Measurements from ENCODE around the gene KLHL29.
A peak's percentile ranks its signal among the peaks of the same experiment; 100 is the strongest.

The KLHL29 gene

GRCh38 chr2:23615216-23616020 is 230.4 kb downstream of the KLHL29 start:
- peaks cover 83 to 100% (median 99%) of the 10 kb centered on the region in 11 experiments for H3K27me3 ChIP-seq
- TF ChIP-seq Cebpa-rat (IDR thresholded peaks at IDR 0.05), result no peak

GRCh38 chr2:23616630-23617029 is 231.7 kb downstream of the KLHL29 start:
- Histone ChIP-seq H3K27me3 (peaks cover 71 to 100% (median 94%) of the 10 kb centered on the region in 11 experiments), H4K20me1 (peaks cover 0 to 73% (median 67%) of the 10 kb centered on the region in 11 experiments; a peak in 18 of 22 replicates)

More at GRCh38 chr2:23615216-23616020, 230.4 kb downstream of the KLHL29 start:
- Histone ChIP-seq H3K27ac (no peak overlapping the region), H4K20me1 (peaks cover 0 to 64% (median 55%) of the 10 kb centered on the region in 11 experiments; a peak in 18 of 22 replicates), H3K9ac (no peak overlapping the region), H3K36me3 (peaks cover 0 to 6% (median 0%) of the 10 kb centered on the region in 11 experiments; a peak in 1 of 22 replicates), H3K4me2 (peak overlapping the region; percentile 59 to 84 (median 75); a peak in 20 of 22 replicates), H3K4me3 (0 out of 20 replicates have a peak overlapping the region, but pooled peaks of 1 of the 10 experiments have one; percentile 22), H3K4me1 (peaks cover 13 to 21% (median 19%) of the 10 kb centered on the region in 10 experiments), H3K9me3 (replicated peaks in 1 of 11) (peaks cover 23 to 27% (median 25%) of the 10 kb centered on the region in 11 experiments)

GRCh38 chr2:23617167-23617810 is 232.3 kb downstream of the KLHL29 start:
- H3K4me2 ChIP-seq, result no peak overlapping the region
- H3K9ac ChIP-seq, result no peak overlapping the region
- H3K9me3 ChIP-seq (replicated peaks in 1 of 11), result peaks cover 4 to 8% (median 6%) of the 10 kb centered on the region in 11 experiments
- no peaks in the 10 kb centered on the region for H3K36me3 ChIP-seq
- no peak overlapping the region for H3K4me3 ChIP-seq
- no peak for TF ChIP-seq Cebpa-rat (IDR thresholded peaks at IDR 0.05)
- peaks cover 64 to 98% (median 88%) of the 10 kb centered on the region in 11 experiments for H3K27me3 ChIP-seq
- peaks cover 13 to 29% (median 27%) of the 10 kb centered on the region in 10 experiments for H3K4me1 ChIP-seq
- peaks cover 0 to 76% (median 70%) of the 10 kb centered on the region in 11 experiments; a peak in 18 of 22 replicates for H4K20me1 ChIP-seq
- no peak overlapping the region for H3K27ac ChIP-seq

More at GRCh38 chr2:23616630-23617029, 231.7 kb downstream of the KLHL29 start:
- Histone ChIP-seq H3K9me3 (replicated peaks in 1 of 11) (peaks cover 11 to 15% (median 13%) of the 10 kb centered on the region in 11 experiments), H3K27ac (no peak overlapping the region), H3K36me3 (0 out of 22 replicates have a peak, but pooled peaks cover 0 to 3% (median 0%) of the 10 kb centered on the region in 11 experiments), H3K4me1 (peaks cover 13 to 29% (median 26%) of the 10 kb centered on the region in 10 experiments), H3K4me3 (no peak overlapping the region), H3K9ac (no peak overlapping the region), H3K4me2 (no peak overlapping the region)
- TF ChIP-seq Cebpa-rat (IDR thresholded peaks at IDR 0.05), result no peak

DNA sequence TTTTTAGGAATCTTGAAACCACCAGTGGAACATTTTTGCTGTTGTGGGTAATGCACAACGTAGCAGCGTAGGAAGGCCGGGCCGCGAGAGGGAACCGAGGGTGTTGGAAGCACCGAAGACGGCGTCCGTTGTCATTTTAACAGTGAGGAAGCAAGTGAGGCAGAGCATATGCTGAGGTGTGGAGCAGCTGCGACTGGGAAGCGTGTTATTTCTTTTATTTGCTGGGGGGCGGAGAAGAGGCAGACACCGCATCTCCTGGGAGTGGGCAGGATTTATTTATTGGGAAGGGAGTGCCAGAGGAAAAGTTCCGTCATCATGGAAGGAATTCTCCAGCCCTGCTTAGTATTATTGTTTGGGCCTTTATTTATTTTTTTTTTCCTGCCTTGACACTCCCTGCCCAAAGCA is 232.8 kb downstream of the KLHL29 start:
- Histone ChIP-seq H3K4me3 (no peak overlapping the region), H3K9ac (no peak overlapping the region), H4K20me1 (peaks cover 0 to 78% (median 72%) of the 10 kb centered on the region in 11 experiments; a peak in 18 of 22 replicates), H3K4me2 (no peak overlapping the region), H3K27me3 (peaks cover 59 to 93% (median 82%) of the 10 kb centered on the region in 11 experiments), H3K9me3 (replicated peaks in 1 of 11) (peaks cover 0 to 3% (median 1%) of the 10 kb centered on the region in 11 experiments; a peak in 8 of 22 replicates), H3K4me1 (peaks cover 13 to 29% (median 27%) of the 10 kb centered on the region in 10 experiments), H3K36me3 (no peaks in the 10 kb centered on the region), H3K27ac (no peak overlapping the region)
- no peak for TF ChIP-seq Cebpa-rat (IDR thresholded peaks at IDR 0.05)

DNA sequence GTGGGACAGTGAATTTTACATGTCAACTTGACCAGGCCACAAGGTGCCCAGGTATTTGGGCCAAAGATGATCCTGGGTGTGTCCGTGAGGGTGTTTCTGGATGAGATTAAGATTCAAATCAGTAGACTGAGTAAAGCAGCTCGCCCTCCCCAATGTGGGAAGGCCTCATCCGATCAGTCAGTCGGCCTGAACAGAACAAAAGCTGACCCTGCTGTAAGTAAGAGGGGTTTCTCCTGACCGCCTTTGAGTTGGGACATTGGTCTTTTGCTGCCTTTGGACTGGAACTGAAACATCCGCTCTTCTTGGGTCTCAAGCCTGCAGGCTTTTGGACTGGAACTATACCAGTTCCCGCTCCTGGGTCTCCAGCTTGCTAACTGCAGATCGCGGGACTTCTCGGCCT is 233.3 kb downstream of the KLHL29 start:
- H3K4me1 ChIP-seq, result peaks cover 13 to 29% (median 27%) of the 10 kb centered on the region in 10 experiments

DNA sequence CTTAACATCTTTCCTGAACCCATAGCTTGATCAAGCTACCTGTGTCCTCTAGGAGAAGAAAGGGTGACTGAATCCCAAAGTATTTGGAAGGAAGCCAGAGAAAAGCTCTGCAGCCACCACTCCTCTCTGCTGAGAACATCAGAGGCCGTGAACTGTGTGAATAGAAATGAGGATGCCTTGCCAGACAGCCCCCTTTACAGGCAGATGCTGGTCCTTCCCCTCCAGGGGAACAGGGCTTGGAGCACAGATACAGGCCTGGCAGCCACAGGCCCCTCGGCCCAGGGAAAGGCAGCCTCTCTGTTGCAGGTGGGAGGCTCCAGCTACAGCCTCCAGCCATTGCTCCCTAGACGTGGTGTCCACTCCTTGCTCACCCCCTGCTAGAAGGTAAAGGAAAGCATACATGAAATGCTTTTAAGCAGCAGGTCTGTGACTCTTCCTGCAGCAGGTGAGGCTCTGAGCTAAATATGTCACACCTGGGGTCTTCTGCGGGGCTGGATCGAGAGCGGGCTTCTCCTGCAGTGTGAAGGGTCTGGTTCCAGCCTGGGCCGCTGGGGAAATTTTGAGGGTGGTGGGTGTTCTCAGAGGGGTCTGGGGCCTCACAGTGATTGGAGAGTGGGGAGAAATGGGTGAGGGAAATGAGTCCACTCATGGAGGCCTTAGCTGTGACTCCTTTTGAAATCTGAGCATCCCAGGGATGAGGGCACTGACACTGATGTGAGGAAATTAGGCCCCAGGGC is 234.0 kb downstream of the KLHL29 start:
- no peak for TF ChIP-seq Cebpa-rat (IDR thresholded peaks at IDR 0.05)
- peaks cover 48 to 81% (median 71%) of the 10 kb centered on the region in 11 experiments for H3K27me3 ChIP-seq
- H3K9me3 ChIP-seq (replicated peaks in 1 of 11), result peaks cover under 1 to 7% (median 4%) of the 10 kb centered on the region in 11 experiments; a peak in 18 of 22 replicates

More for the DNA sequence above, 233.3 kb downstream of the KLHL29 start:
- H3K36me3 ChIP-seq, result no peaks in the 10 kb centered on the region
- no peak overlapping the region for H3K4me2 ChIP-seq
- H3K9me3 ChIP-seq (replicated peaks in 1 of 11), result no peaks in the 10 kb centered on the region
- no peak overlapping the region for H3K4me3 ChIP-seq
- H3K9ac ChIP-seq, result no peak overlapping the region
- TF ChIP-seq Cebpa-rat (IDR thresholded peaks at IDR 0.05), result no peak
- H3K27me3 ChIP-seq, result peaks cover 55 to 88% (median 78%) of the 10 kb centered on the region in 11 experiments
- H4K20me1 ChIP-seq, result peaks cover 0 to 82% (median 72%) of the 10 kb centered on the region in 11 experiments; a peak in 18 of 22 replicates
- no peak overlapping the region for H3K27ac ChIP-seq

DNA sequence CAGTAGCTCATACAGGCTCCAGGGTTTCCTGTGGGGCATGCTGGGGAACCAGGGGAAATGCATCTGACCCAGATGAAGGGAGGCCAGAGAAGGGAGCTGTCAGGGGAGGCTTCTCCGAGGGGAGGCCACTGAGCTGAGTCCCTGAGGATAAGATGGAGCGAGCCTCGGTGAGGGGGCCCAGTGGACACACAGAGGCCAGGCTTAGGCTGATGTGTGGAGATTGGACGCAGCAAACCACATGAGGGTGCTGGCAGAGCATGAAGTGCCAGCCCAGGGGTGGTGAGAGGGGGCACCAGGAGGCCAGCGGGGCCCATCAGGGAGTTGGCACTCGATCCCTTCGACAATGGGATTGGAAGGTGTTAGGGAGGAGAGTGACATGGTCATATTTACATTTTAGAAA is 235.0 kb downstream of the KLHL29 start:
- no peak overlapping the region for H3K9ac ChIP-seq
- peaks cover 2 to 16% (median 14%) of the 10 kb centered on the region in 10 experiments for H3K4me1 ChIP-seq
- H3K4me2 ChIP-seq, result no peak overlapping the region
- peaks cover 38 to 76% (median 62%) of the 10 kb centered on the region in 11 experiments for H3K27me3 ChIP-seq
- H3K9me3 ChIP-seq (replicated peaks in 1 of 11), result peaks cover 5 to 16% (median 11%) of the 10 kb centered on the region in 11 experiments; a peak in 20 of 22 replicates
- peaks cover 0 to 82% (median 61%) of the 10 kb centered on the region in 11 experiments; a peak in 18 of 22 replicates for H4K20me1 ChIP-seq
- H3K27ac ChIP-seq, result no peak overlapping the region
- no peak for TF ChIP-seq Cebpa-rat (IDR thresholded peaks at IDR 0.05)
- no peak overlapping the region for H3K4me3 ChIP-seq
- H3K36me3 ChIP-seq, result no peaks in the 10 kb centered on the region

More for the DNA sequence above, 234.0 kb downstream of the KLHL29 start:
- Histone ChIP-seq H4K20me1 (peaks cover 0 to 85% (median 71%) of the 10 kb centered on the region in 11 experiments; a peak in 18 of 22 replicates), H3K4me2 (no peak overlapping the region), H3K27ac (no peak overlapping the region), H3K36me3 (no peaks in the 10 kb centered on the region), H3K4me3 (no peak overlapping the region), H3K9ac (no peak overlapping the region), H3K4me1 (peaks cover 12 to 26% (median 24%) of the 10 kb centered on the region in 10 experiments)

DNA sequence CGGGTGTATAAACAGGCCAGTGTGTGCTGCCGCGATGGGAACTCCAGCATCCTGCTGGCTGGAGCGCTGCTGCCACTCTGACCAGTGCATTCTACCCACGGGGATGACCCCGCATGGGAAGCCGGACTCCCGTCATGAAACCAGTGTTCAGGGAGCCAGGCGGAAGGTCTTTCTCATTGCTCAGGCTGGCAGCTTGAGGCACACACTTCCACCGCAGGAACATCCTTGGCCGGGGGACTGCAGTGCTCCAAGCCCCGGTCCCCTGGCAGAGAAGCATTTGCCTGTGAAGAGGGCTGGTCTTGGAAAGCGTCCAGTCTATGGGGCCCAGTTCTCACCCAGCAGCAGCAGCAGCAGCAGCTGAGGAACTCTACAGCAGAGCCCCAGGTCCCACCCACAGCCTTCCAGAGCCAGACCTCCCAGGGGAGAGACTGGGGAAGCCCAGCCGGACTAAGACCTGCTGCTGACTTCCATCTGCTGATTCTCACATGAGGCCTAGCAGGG is 235.9 kb downstream of the KLHL29 start:
- Histone ChIP-seq H4K20me1 (peaks cover 0 to 72% (median 52%) of the 10 kb centered on the region in 11 experiments; a peak in 17 of 22 replicates), H3K4me2 (peak overlapping the region in 10 of 11 experiments; percentile 10 to 54 (median 23); a peak in 14 of 22 replicates), H3K4me1 (peaks cover 0 to 10% (median 8%) of the 10 kb centered on the region in 10 experiments; a peak in 16 of 20 replicates), H3K9me3 (replicated peaks in 1 of 11) (peaks cover 5 to 16% (median 11%) of the 10 kb centered on the region in 11 experiments; a peak in 20 of 22 replicates), H3K9ac (no peak overlapping the region), H3K27ac (no peak overlapping the region), H3K36me3 (no peaks in the 10 kb centered on the region), H3K27me3 (peaks cover 28 to 67% (median 53%) of the 10 kb centered on the region in 11 experiments), H3K4me3 (no peak overlapping the region)
- no peak for TF ChIP-seq Cebpa-rat (IDR thresholded peaks at IDR 0.05)

Data from BLaER1 treated with 17β-estradiol and CSF1 and Interleukin-3, amounts not matched to agents 10 nM and 100 nM (cell line).